Thyroid gland (tissue), 4 donors: ENCODE data around the gene CPLX1. TPM values are rescaled to one million over a fixed set of nuclear protein-coding genes. Genes with fewer than 3 reads are reported as not detected.
"Not testable (repeated sequence)": the region's sequence is repeated elsewhere in the genome, so short reads cannot be mapped to it uniquely, and the experiment has no call there.

ENCODE experiments used
- DNase-seq, 2 donors: peaks; one replicate each; pipeline ENCODE4 v3.0.0-alpha.2; 2019
- H3K27ac ChIP-seq, 3 donors: fragments of 200-600 bp; sonication (generic); 1 replicate in 2 of 3; 2 replicates in 1 of 3; pipeline ENCODE4 v1.5.1; 2016 to 2019; ENCODE audit warnings: mild to moderate bottlenecking in 1 of 3, moderate library complexity in 1 of 3
- H3K27me3 ChIP-seq: fragments of 200-600 bp; sonication (generic); one replicate; pipeline ENCODE4 v1.5.1; 2019
- H3K36me3 ChIP-seq, 2 donors: fragments of 200-600 bp; sonication (generic); one replicate each; pipeline ENCODE4 v1.5.1; 2016 to 2019
- H3K4me1 ChIP-seq, 2 donors: fragments of 200-600 bp; sonication (generic); one replicate each; pipeline ENCODE4 v1.5.1; 2017 to 2019
- H3K4me3 ChIP-seq, 3 donors: fragments of 200-600 bp; sonication (generic); replicated peaks in 1 of 3; 1 replicate in 2 of 3; 2 replicates in 1 of 3; pipeline ENCODE4 v1.5.1; 2016; ENCODE audit warnings: mild to moderate bottlenecking in 1 of 3
- H3K9me3 ChIP-seq: fragments of 200-600 bp; sonication (generic); one replicate; pipeline ENCODE4 v1.5.1; 2017
- CTCF ChIP-seq, 6 experiments: fragments of 200-600 bp in 3 of 6; fragments of 450-650 bp in 3 of 6; sonication (generic) in 3 of 6; IDR thresholded peaks; one replicate each; pipeline ENCODE4 v1.5.1; 2016 to 2019; ENCODE audit warnings: antibody characterized with exemption in 6 of 6, mild to moderate bottlenecking in 2 of 6, inconsistent platforms in 1 of 6, moderate library complexity in 1 of 6
- POLR2A ChIP-seq, 2 donors: fragments of 450-650 bp; IDR thresholded peaks; one replicate each; pipeline ENCODE4 v1.6.1; 2017; ENCODE audit warnings: antibody characterized with exemption in 2 of 2, mild to moderate bottlenecking in 2 of 2, moderate library complexity in 1 of 2
- WGBS, 2 donors: methylation state at CpG; one replicate each; pipeline ENCODE4 v1.1.5; 2017; 5-methylcytosine and 5-hydroxymethylcytosine counted together
- intact Hi-C: fragments of 100-400 bp; cut with DNase I; formaldehyde crosslinking; loops from one replicate; pipeline ENCODE4 v1.15.1; 2023
- total RNA-seq, 4 donors: library from RNA; depleted of rRNA; stranded (reverse); fragments of >200 nt; gene quantifications; one replicate each; pipeline ENCODE4 v1.2.3, GENCODE V29; 2016

The CPLX1 gene
- total RNA-seq, 4 donors from 2014 or later, result 0.75 to 3.2 (median 1.4) TPM; not detected in 1

GRCh38 chr4:808860-809570 lies 16.9 kb downstream of the CPLX1 start:
- Histone ChIP-seq H3K27me3 (no peaks in the 10 kb centered on the region), H3K4me1 (no peaks in the 10 kb centered on the region), H3K9me3 (no peaks in the 10 kb centered on the region), H3K27ac (no peak overlapping the region), H3K36me3 (no peaks in the 10 kb centered on the region), H3K4me3 (no peak overlapping the region)
- intact Hi-C loops, result no loop called here
- 77 to 80% methylated on average over 25 to 27 of the region's 30 CpGs for WGBS, 2 donors
- DNase-seq, result no peak
- TF ChIP-seq POLR2A (IDR thresholded peaks at IDR 0.05), result no peak
- no peak for TF ChIP-seq CTCF (IDR thresholded peaks at IDR 0.05)

- WGBS, 2 donors, result 78 to 84% methylated on average over 5 of the region's 5 CpGs
- H3K9me3 ChIP-seq, result no peaks in the 10 kb centered on the region
- H3K4me3 ChIP-seq, result no peak overlapping the region
- no peak for DNase-seq
- intact Hi-C loops, result no loop called here
- H3K36me3 ChIP-seq, result no peaks in the 10 kb centered on the region
- H3K27ac ChIP-seq, result no peak overlapping the region
- TF ChIP-seq POLR2A (IDR thresholded peaks at IDR 0.05) (no peak), CTCF (IDR thresholded peaks at IDR 0.05) (no peak)
- H3K27me3 ChIP-seq, result no peaks in the 10 kb centered on the region
- no peaks in the 10 kb centered on the region for H3K4me1 ChIP-seq
These were observed 18.1 kb downstream of the CPLX1 start for GRCh38 chr4:807792-808191.

GRCh38 chr4:806979-807378 lies 18.9 kb downstream of the CPLX1 start:
- H3K4me1 ChIP-seq, H3K27ac ChIP-seq, intact Hi-C loops, H3K27me3 ChIP-seq, DNase-seq, H3K4me3 ChIP-seq, H3K36me3 ChIP-seq, H3K9me3 ChIP-seq: not testable (repeated sequence)
- 89 to 94% methylated on average over 4 of the region's 4 CpGs for WGBS, 2 donors

GRCh38 chr4:804804-805203 lies 21.1 kb downstream of the CPLX1 start:
- H3K36me3 ChIP-seq, result no peaks in the 10 kb centered on the region
- no peaks in the 10 kb centered on the region for H3K9me3 ChIP-seq
- H3K27ac ChIP-seq, result no peak overlapping the region
- WGBS, 2 donors, result 83 to 85% methylated on average over 44 of the region's 44 CpGs
- no peaks in the 10 kb centered on the region for H3K4me1 ChIP-seq
- no peak for DNase-seq
- no peak overlapping the region for H3K4me3 ChIP-seq
- no peaks in the 10 kb centered on the region for H3K27me3 ChIP-seq
- intact Hi-C loops, result no loop called here
- TF ChIP-seq CTCF (IDR thresholded peaks at IDR 0.05) (no peak), POLR2A (IDR thresholded peaks at IDR 0.05) (no peak)

- Histone ChIP-seq H3K27me3 (no peaks in the 10 kb centered on the region), H3K27ac (no peak overlapping the region), H3K9me3 (no peaks in the 10 kb centered on the region), H3K36me3 (no peaks in the 10 kb centered on the region), H3K4me3 (no peak overlapping the region), H3K4me1 (no peaks in the 10 kb centered on the region)
- no peak for DNase-seq
- WGBS, 2 donors, result 95 to 97% methylated on average over 12 to 13 of the region's 13 CpGs
- intact Hi-C loops, result no loop called here
- TF ChIP-seq POLR2A (IDR thresholded peaks at IDR 0.05) (no peak), CTCF (IDR thresholded peaks at IDR 0.05) (no peak)
These were observed 22.0 kb downstream of the CPLX1 start for GRCh38 chr4:803884-804283.
